NT2/D1 (cell line): ENCODE measurements around the gene DHX57.
"Not testable (repeated sequence)": the region's sequence is repeated elsewhere in the genome, so short reads cannot be mapped to it uniquely, and the experiment has no call there.

ENCODE experiments used
- DNase-seq: peaks from one replicate; pipeline ENCODE4 v3.0.0-alpha.2; 2011; ENCODE audit warnings: low read depth, low spot score
- H3K27me3 ChIP-seq: 2 replicates; pipeline ENCODE4 v1.6.0; 2011; ENCODE audit warnings: mild to moderate bottlenecking; ENCODE audit not compliant: insufficient read length, insufficient read depth
- H3K36me3 ChIP-seq: 2 replicates; pipeline ENCODE4 v1.6.1; 2011; ENCODE audit warnings: mild to moderate bottlenecking, low read length, mixed read lengths; ENCODE audit not compliant: insufficient read depth, insufficient read length
- H3K4me1 ChIP-seq: 2 replicates; pipeline ENCODE4 v1.5.1; 2011; ENCODE audit not compliant: insufficient read depth, insufficient read length
- H3K4me3 ChIP-seq: 2 replicates; pipeline ENCODE4 v1.5.1; 2011; ENCODE audit warnings: low read depth; ENCODE audit not compliant: insufficient read length
- H3K9ac ChIP-seq: 2 replicates; pipeline ENCODE4 v1.6.0; 2011; ENCODE audit warnings: low read depth; ENCODE audit not compliant: insufficient read length
- H3K9me3 ChIP-seq: 2 replicates; pipeline ENCODE4 v1.5.1; 2011; ENCODE audit warnings: mild to moderate bottlenecking, low read length; ENCODE audit not compliant: insufficient read depth
- SUZ12 ChIP-seq: IDR thresholded peaks from 2 replicates; pipeline ENCODE4 v1.6.1; 2011; ENCODE audit not compliant: insufficient read length, insufficient read depth; ENCODE audit errors: extremely low read depth
- YY1 ChIP-seq: IDR thresholded peaks from 2 replicates; pipeline ENCODE4 v1.6.1; 2011; ENCODE audit not compliant: insufficient read length, insufficient read depth
- ZNF274 ChIP-seq: IDR thresholded peaks from 2 replicates; pipeline ENCODE4 v1.6.1; 2011; ENCODE audit warnings: mild to moderate bottlenecking, low read depth, low read length

DHX57 gene

GRCh38 chr2:38835015-38835601 is 40.6 kb downstream of the DHX57 start:
- Histone ChIP-seq H3K4me1 (no peaks in the 10 kb centered on the region), H3K27me3 (no peaks in the 10 kb centered on the region), H3K4me3 (no peak overlapping the region), H3K36me3 (peaks cover 29% of the 10 kb centered on the region), H3K9me3 (no peaks in the 10 kb centered on the region), H3K9ac (no peak overlapping the region)
- TF ChIP-seq SUZ12, result no peak
- no peak for TF ChIP-seq YY1
- no peak for TF ChIP-seq ZNF274
- peak; percentile 6 for DNase-seq

DNA sequence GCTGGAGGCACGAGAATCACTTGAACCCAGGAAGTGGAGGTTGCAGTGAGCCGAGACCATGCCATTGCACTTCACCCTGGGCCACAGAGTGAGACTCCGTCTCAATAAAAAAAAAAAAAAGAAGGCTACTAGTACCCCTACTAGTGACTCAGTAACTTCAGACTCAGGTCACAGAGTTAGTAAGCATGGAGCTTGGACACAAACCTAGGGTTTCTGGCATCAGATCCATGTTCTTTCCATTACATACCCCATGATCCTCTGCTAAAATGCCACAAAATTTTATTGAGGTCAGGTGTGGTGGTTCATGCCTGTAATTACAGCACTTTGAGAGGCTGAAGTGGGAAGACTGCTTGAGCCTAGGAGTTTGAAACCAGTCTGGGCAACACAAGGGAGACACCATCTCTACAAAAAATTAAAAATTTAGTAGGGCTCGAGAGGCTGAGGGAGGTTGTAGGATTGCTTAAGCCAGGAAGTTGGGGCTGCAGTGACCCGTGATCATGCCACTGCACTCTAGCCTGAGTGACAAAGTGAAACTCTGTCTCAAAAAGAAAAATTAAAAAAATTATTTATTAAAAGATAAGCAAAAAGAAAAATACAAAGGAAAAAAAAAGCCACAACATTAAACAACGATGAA is 45.1 kb downstream of the DHX57 start:
- TF ChIP-seq SUZ12 (no peak), YY1 (no peak), ZNF274 (no peak)
- Histone ChIP-seq H3K9ac (no peak overlapping the region), H3K9me3 (no peaks in the 10 kb centered on the region), H3K36me3 (peaks cover 26% of the 10 kb centered on the region), H3K27me3 (no peaks in the 10 kb centered on the region), H3K4me3 (no peak overlapping the region), H3K4me1 (no peaks in the 10 kb centered on the region)
- DNase-seq, result no peak

- Histone ChIP-seq H3K4me3 (no peak overlapping the region), H3K36me3 (peaks cover 29% of the 10 kb centered on the region), H3K9me3 (no peaks in the 10 kb centered on the region), H3K27me3 (no peaks in the 10 kb centered on the region), H3K9ac (no peak overlapping the region), H3K4me1 (no peaks in the 10 kb centered on the region)
- TF ChIP-seq SUZ12 (no peak), YY1 (no peak)
- no peak for DNase-seq
These were observed 45.8 kb downstream of the DHX57 start for GRCh38 chr2:38829971-38830370.

GRCh38 chr2:38828460-38828859 is 47.3 kb downstream of the DHX57 start:
- no peak for DNase-seq
- Histone ChIP-seq H3K9ac (no peak overlapping the region), H3K36me3 (peaks cover 25% of the 10 kb centered on the region), H3K4me1 (no peaks in the 10 kb centered on the region), H3K27me3 (no peaks in the 10 kb centered on the region), H3K9me3 (no peaks in the 10 kb centered on the region), H3K4me3 (no peak overlapping the region)
- no peak for TF ChIP-seq SUZ12

GRCh38 chr2:38827539-38828145 is 48.1 kb downstream of the DHX57 start:
- not testable (repeated sequence) for H3K4me3 ChIP-seq, H3K9me3 ChIP-seq, H3K4me1 ChIP-seq, H3K27me3 ChIP-seq, H3K9ac ChIP-seq
- peak; percentile 22 for DNase-seq
- peaks cover 28% of the 10 kb centered on the region for H3K36me3 ChIP-seq

DNA sequence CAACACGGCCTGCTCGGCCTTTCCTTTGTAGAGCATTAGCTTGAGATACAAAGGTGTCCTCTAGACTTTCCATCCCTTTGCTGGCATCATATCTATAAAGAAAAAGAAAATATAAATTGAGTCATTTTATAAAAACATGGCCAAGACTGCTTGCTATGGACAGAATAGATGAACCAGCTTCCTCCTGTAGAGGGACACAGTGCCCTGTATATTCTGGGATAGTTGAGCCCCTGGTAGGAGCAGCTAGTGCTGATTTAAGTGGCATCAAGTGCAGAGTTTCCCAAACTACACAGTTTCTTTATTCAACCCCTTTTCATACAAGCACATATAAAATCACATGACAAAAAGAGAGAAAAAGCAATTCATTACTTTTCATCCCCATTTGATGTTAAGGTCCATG is 49.8 kb downstream of the DHX57 start:
- Histone ChIP-seq H3K27me3 (no peaks in the 10 kb centered on the region), H3K9me3 (no peaks in the 10 kb centered on the region), H3K4me1 (no peaks in the 10 kb centered on the region), H3K36me3 (peaks cover 29% of the 10 kb centered on the region), H3K9ac (no peak overlapping the region), H3K4me3 (no peak overlapping the region)
- TF ChIP-seq ZNF274 (no peak), SUZ12 (no peak), YY1 (no peak)
- DNase-seq, result no peak

DNA sequence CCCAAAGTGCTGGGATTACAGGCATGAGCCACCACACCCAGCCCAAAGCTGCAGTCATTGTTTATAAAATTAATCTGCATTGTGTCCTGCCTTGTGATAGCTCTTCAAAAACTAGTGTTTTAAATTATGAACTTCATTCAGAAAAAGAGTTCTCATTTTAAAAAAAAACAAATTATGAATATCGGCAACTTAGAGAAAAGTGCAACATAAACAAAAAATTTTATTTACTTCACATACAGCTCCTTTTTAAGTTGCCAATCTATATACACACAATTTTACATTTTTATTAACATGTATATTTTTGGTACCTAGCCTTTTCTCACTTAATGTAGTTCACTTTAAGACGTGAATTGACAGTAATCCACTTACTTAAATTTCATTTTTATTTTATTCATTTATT is 50.8 kb downstream of the DHX57 start:
- Histone ChIP-seq H3K9ac (no peak overlapping the region), H3K4me3 (no peak overlapping the region), H3K4me1 (no peaks in the 10 kb centered on the region), H3K36me3 (peaks cover 29% of the 10 kb centered on the region), H3K27me3 (no peaks in the 10 kb centered on the region), H3K9me3 (no peaks in the 10 kb centered on the region)
- TF ChIP-seq ZNF274 (no peak), YY1 (no peak), SUZ12 (no peak)
- no peak for DNase-seq

GRCh38 chr2:38823386-38823785 is 52.3 kb downstream of the DHX57 start:
- TF ChIP-seq YY1, result no peak
- no peak for TF ChIP-seq SUZ12
- no peak for TF ChIP-seq ZNF274
- Histone ChIP-seq H3K9me3 (no peaks in the 10 kb centered on the region), H3K4me1 (no peaks in the 10 kb centered on the region), H3K9ac (no peak overlapping the region), H3K36me3 (peaks cover 34% of the 10 kb centered on the region), H3K4me3 (no peak overlapping the region), H3K27me3 (no peaks in the 10 kb centered on the region)
- no peak for DNase-seq
